CD14-positive monocyte (primary cell): ENCODE data around the gene TMEM258. TPM values are rescaled to one million over a fixed set of nuclear protein-coding genes. Genes with fewer than 3 reads are reported as not detected.

Source experiments
- DNase-seq, 3 donors: peaks; one replicate each; pipeline ENCODE4 v3.0.0-alpha.2; 2011 to 2022
- H2AFZ ChIP-seq: 2 replicates; pipeline ENCODE4 v1.6.0; 2012; ENCODE audit warnings: mild to moderate bottlenecking, low read depth, low read length, inconsistent platforms; ENCODE audit not compliant: insufficient read depth, poor library complexity, severe bottlenecking
- H3K27ac ChIP-seq, 2 donors: 1 replicate in 1 of 2; 2 replicates in 1 of 2; pipeline ENCODE4 v1.5.1; 2012 to 2013; ENCODE audit warnings: low read length in 2 of 2, control low read depth in 1 of 2, inconsistent platforms in 1 of 2, low read depth in 1 of 2, mild to moderate bottlenecking in 1 of 2
- H3K27me3 ChIP-seq, 2 donors: one replicate each; pipeline versions ENCODE4 v1.6.0 to v1.6.1; 2011 to 2013; ENCODE audit warnings: low read length in 2 of 2; ENCODE audit not compliant: control insufficient read depth in 2 of 2, insufficient read depth in 2 of 2
- H3K36me3 ChIP-seq, 2 donors: replicated peaks in 1 of 2; 1 replicate in 1 of 2; 2 replicates in 1 of 2; pipeline versions ENCODE4 v1.5.1 to v1.6.1; 2012 to 2013; ENCODE audit warnings: low read length in 2 of 2, control low read depth in 1 of 2, inconsistent platforms in 1 of 2, mild to moderate bottlenecking in 1 of 2; ENCODE audit not compliant: insufficient read depth in 2 of 2, control insufficient read depth in 1 of 2
- H3K4me1 ChIP-seq, 2 donors: 1 replicate in 1 of 2; 2 replicates in 1 of 2; pipeline versions ENCODE4 v1.5.1 to v1.6.1; 2012 to 2013; ENCODE audit warnings: low read length in 2 of 2, control low read depth in 1 of 2, inconsistent platforms in 1 of 2, mild to moderate bottlenecking in 1 of 2, moderate library complexity in 1 of 2; ENCODE audit not compliant: insufficient read depth in 2 of 2, control insufficient read depth in 1 of 2
- H3K4me2 ChIP-seq: replicated peaks from 2 replicates; pipeline ENCODE3; 2012; ENCODE audit warnings: low read length, moderate library complexity, mild to moderate bottlenecking; ENCODE audit not compliant: poor library complexity, severe bottlenecking; ENCODE audit errors: extremely low read depth
- H3K4me3 ChIP-seq, 3 experiments: fragments of 200-600 bp in 1 of 3; sonication (generic) in 1 of 3; replicated peaks in 1 of 3; 1 replicate in 2 of 3; 2 replicates in 1 of 3; pipeline ENCODE4 v1.5.1; 2011 to 2013; ENCODE audit warnings: low read length in 3 of 3, mild to moderate bottlenecking in 3 of 3, control low read depth in 2 of 3, low read depth in 2 of 3, inconsistent platforms in 1 of 3, moderate library complexity in 1 of 3
- H3K79me2 ChIP-seq: 2 replicates; pipeline ENCODE4 v1.6.0; 2012; ENCODE audit warnings: mild to moderate bottlenecking, control low read depth, inconsistent platforms, low read length, moderate library complexity; ENCODE audit not compliant: insufficient read depth
- H3K9ac ChIP-seq: 2 replicates; pipeline ENCODE4 v1.6.0; 2017; ENCODE audit warnings: low read length, mild to moderate bottlenecking; ENCODE audit not compliant: insufficient read depth, poor library complexity, severe bottlenecking
- H3K9me3 ChIP-seq, 2 donors: replicated peaks in 1 of 2; 1 replicate in 1 of 2; 2 replicates in 1 of 2; pipeline versions ENCODE4 v1.5.1 to v1.6.1; 2012 to 2013; ENCODE audit warnings: low read length in 2 of 2, control low read depth in 1 of 2; ENCODE audit not compliant: control insufficient read depth in 1 of 2, insufficient read depth in 1 of 2
- H4K20me1 ChIP-seq: 2 replicates; pipeline ENCODE4 v1.6.0; 2012; ENCODE audit warnings: mild to moderate bottlenecking, low read length, control low read depth, moderate library complexity; ENCODE audit not compliant: insufficient read depth
- H3K27ac Mint-ChIP-seq, 7 donors: one replicate each; pipeline ENCODE4 v1.8.0; 2020; ENCODE audit warnings: mild to moderate bottlenecking in 7 of 7, mixed read lengths in 7 of 7, moderate library complexity in 6 of 7, inconsistent platforms in 2 of 7
- H3K27me3 Mint-ChIP-seq, 3 donors: one replicate each; pipeline ENCODE4 v1.8.0; 2021 to 2022; ENCODE audit warnings: low read depth in 3 of 3, mild to moderate bottlenecking in 3 of 3, mixed read lengths in 3 of 3, moderate library complexity in 3 of 3, inconsistent platforms in 1 of 3
- H3K36me3 Mint-ChIP-seq, 2 donors: one replicate each; pipeline ENCODE4 v1.8.0; 2020; ENCODE audit warnings: mixed read lengths in 2 of 2, inconsistent platforms in 1 of 2, mild to moderate bottlenecking in 1 of 2
- H3K4me1 Mint-ChIP-seq: one replicate; pipeline ENCODE4 v1.8.0; 2020; ENCODE audit warnings: mild to moderate bottlenecking, mixed read lengths
- H3K4me3 Mint-ChIP-seq, 2 donors: one replicate each; pipeline ENCODE4 v1.8.0; 2020; ENCODE audit warnings: mild to moderate bottlenecking in 2 of 2, mixed read lengths in 2 of 2, moderate library complexity in 1 of 2
- H3K9me3 Mint-ChIP-seq, 7 donors: one replicate each; pipeline ENCODE4 v1.8.0; 2020 to 2022; ENCODE audit warnings: mixed read lengths in 7 of 7, mild to moderate bottlenecking in 6 of 7, moderate library complexity in 6 of 7, inconsistent platforms in 2 of 7
- CTCF ChIP-seq: fragments of 200-600 bp; IDR thresholded peaks from one replicate; pipeline ENCODE4 v1.8.0; 2022; ENCODE audit warnings: antibody characterized with exemption, mild to moderate bottlenecking
- WGBS: methylation state at CpG from one replicate; pipeline ENCODE4 v1.1.5; 2013; ENCODE audit warnings: missing lambda C conversion rate; ENCODE audit not compliant: insufficient coverage; 5-methylcytosine and 5-hydroxymethylcytosine counted together
- intact Hi-C, 2 donors: fragments of 100-400 bp; cut with micrococcal nuclease; formaldehyde crosslinking; loops; one replicate each; pipeline versions ENCODE4 v1.15.0 to v1.15.1; 2023
- polyA plus RNA-seq, 3 donors: library from polyadenylated mRNA; depleted of rRNA in 1 of 3; unstranded in 2 of 3; stranded (reverse) in 1 of 3; fragments of 300-500 nt in 2 of 3; fragments of >200 nt in 1 of 3; fragmentation: Illumina TruSeq in 2 of 3; gene quantifications; 1 replicate in 2 of 3; 2 replicates in 1 of 3; pipeline ENCODE4 v1.2.3, GENCODE V29; 2012 to 2021

TMEM258 gene
- polyA plus RNA-seq, 3 donors: 199 to 224 (median 220) TPM

- peaks cover 25 to 41% of the 10 kb centered on the region in 2 donors for H3K36me3 ChIP-seq
- TF ChIP-seq CTCF: no peak
- no peaks in the 10 kb centered on the region for H3K27me3 ChIP-seq
- peak overlapping the region; percentile 68 to 77 (median 73) for H3K4me3 ChIP-seq
- Mint-ChIP-seq H3K4me1 (peaks cover 21% of the 10 kb centered on the region), H3K27ac (peak overlapping the region; percentile 84 to 100 (median 100)), H3K9me3 (peaks cover 0 to under 1% (median 0%) of the 10 kb centered on the region in 7 donors), H3K27me3 (no peaks in the 10 kb centered on the region), H3K4me3 (peak overlapping the region; percentile 90 to 99), H3K36me3 (peaks cover 26 to 32% of the 10 kb centered on the region in 2 donors)
- peak overlapping the region; percentile 87 to 98 for H3K27ac ChIP-seq
- H3K4me2 ChIP-seq: peak overlapping the region; percentile 94
- H3K9ac ChIP-seq: peak overlapping the region; percentile 88
- 10% methylated on average over 16 of the region's 29 CpGs for WGBS
- peak overlapping the region; percentile 87 for H2AFZ ChIP-seq
- H3K9me3 ChIP-seq: no peaks in the 10 kb centered on the region
- intact Hi-C loops: loop anchor here (2.0 to 5.0 kb wide), 2 partner anchors 24 to 329 kb away; partner anchors contain the start of genes FADS1 (in 1 of the 2) and INCENP (in 1 of the 2)
- no peak for DNase-seq
- H3K4me1 ChIP-seq: peaks cover 16 to 26% of the 10 kb centered on the region in 2 donors
- H3K79me2 ChIP-seq: peaks cover 85% of the 10 kb centered on the region
- no peaks in the 10 kb centered on the region for H4K20me1 ChIP-seq
Measured at GRCh38 chr11:61793083-61793828, 857 bp upstream of the TMEM258 start.

- H3K27ac Mint-ChIP-seq: peak overlapping the region; percentile 99 to 100 (median 100)
- peak overlapping the region; percentile 90 to 99 for H3K4me3 Mint-ChIP-seq
- Histone ChIP-seq H3K4me2 (peak overlapping the region; percentile 94), H4K20me1 (peaks cover 5% of the 10 kb centered on the region), H3K36me3 (peaks cover 40 to 55% of the 10 kb centered on the region in 2 donors), H3K9ac (peak overlapping the region; percentile 88), H3K4me1 (peaks cover 16 to 26% of the 10 kb centered on the region in 2 donors), H3K4me3 (peak overlapping the region; percentile 68 to 77 (median 73)), H3K9me3 (no peaks in the 10 kb centered on the region), H3K27me3 (no peaks in the 10 kb centered on the region), H2AFZ (peak overlapping the region; percentile 87), H3K27ac (peak overlapping the region; percentile 87 to 98), H3K79me2 (peaks cover 73% of the 10 kb centered on the region)
- WGBS: 6% methylated on average over 13 of the region's 14 CpGs
- H3K36me3 Mint-ChIP-seq: peaks cover 36 to 43% of the 10 kb centered on the region in 2 donors
- peak; percentile 69 to 78 (median 75) for DNase-seq
- no peaks in the 10 kb centered on the region for H3K27me3 Mint-ChIP-seq
- intact Hi-C loops: loop anchor here (2.0 to 5.0 kb wide), 2 partner anchors 25 to 330 kb away; partner anchors contain the start of genes FADS1 (in 1 of the 2) and INCENP (in 1 of the 2)
- no peak for TF ChIP-seq CTCF
- peaks cover 21% of the 10 kb centered on the region for H3K4me1 Mint-ChIP-seq
- peaks cover 0 to 2% (median 0%) of the 10 kb centered on the region in 7 donors for H3K9me3 Mint-ChIP-seq
Measured at GRCh38 chr11:61791737-61792309, 576 bp downstream of the TMEM258 start.
